HEK293T (cell line): Measurements from ENCODE around the gene ATP8B3.

Source experiments
- ELF4 ChIP-seq: fragments of 450-650 bp; IDR thresholded peaks from 2 replicates; pipeline ENCODE4 v1.6.1; 2017; ENCODE audit warnings: antibody characterized with exemption
- FOXA1 ChIP-seq: fragments of 450-650 bp; IDR thresholded peaks from 2 replicates; pipeline ENCODE4 v1.6.1; 2016; ENCODE audit warnings: mild to moderate bottlenecking
- FOXK2 ChIP-seq: fragments of 450-650 bp; IDR thresholded peaks from 2 replicates; pipeline ENCODE4 v1.6.1; 2016; ENCODE audit warnings: mild to moderate bottlenecking
- HDGF ChIP-seq: fragments of 450-650 bp; IDR thresholded peaks from 2 replicates; pipeline ENCODE4 v1.6.1; 2017; ENCODE audit warnings: antibody characterized with exemption, borderline replicate concordance
- L3MBTL2 ChIP-seq: fragments of 450-650 bp; conservative IDR thresholded peaks from 2 replicates; pipeline ENCODE4 v1.6.1; 2016; ENCODE audit warnings: mild to moderate bottlenecking
- LEF1 ChIP-seq: fragments of 450-650 bp; IDR thresholded peaks from 2 replicates; pipeline ENCODE4 v1.6.1; 2017; ENCODE audit warnings: mild to moderate bottlenecking, borderline replicate concordance
- SP1 ChIP-seq: fragments of 450-650 bp; IDR thresholded peaks from 2 replicates; pipeline ENCODE4 v1.6.1; 2017

DNA sequence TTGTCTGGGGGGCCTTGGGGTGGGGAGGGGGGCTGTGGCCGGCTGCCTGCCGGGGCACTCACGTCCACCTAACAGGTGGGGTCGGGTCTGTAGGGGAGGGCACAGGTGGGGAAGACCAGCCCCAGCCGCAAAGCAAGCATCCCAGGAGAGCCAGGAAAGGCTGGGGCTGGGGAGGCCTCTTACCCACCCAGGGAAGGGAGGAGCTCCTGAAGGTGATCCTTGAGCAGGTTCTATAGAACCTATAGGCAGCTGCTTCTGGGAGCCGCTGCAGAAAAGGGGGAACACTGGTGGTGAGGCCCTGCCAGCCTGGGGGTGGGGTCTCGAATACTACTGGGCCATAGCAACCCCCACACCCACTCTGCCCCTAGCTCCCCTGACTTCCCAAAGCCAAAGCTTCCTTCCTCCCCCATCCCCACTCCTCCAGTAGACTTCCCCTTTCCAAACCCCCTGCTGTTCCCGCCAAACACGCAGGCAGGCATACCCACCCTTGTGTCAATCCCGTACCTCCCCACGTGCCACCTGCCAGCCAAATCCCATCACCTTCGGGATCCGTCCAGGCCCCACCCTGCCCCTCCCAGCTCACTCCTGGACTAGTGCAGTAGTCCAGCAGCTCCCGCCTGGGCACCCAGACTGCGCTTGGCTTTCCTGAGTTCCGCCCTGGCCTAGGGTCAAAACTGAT lies 45.7 kb upstream of the ATP8B3 start:
- no peak for TF ChIP-seq LEF1
- no peak for TF ChIP-seq SP1
- no peak for TF ChIP-seq FOXK2
- no peak for TF ChIP-seq ELF4
- TF ChIP-seq HDGF = no peak
- no peak for TF ChIP-seq FOXA1
- no peak for TF ChIP-seq L3MBTL2
